HepG2 (cell line): ENCODE measurements around the gene VPS4A. TPM values are rescaled to one million over a fixed set of nuclear protein-coding genes. Genes with fewer than 3 reads are reported as not detected.

Experiments used
- BORCS8-MEF2B ChIP-seq: sonication (generic); formaldehyde crosslinking; IDR thresholded peaks from 2 replicates; pipeline ENCODE4 v1.8.0; 2022; ENCODE audit warnings: mild to moderate bottlenecking, missing genetic modification reagents
- DR1 ChIP-seq: sonication (generic); formaldehyde crosslinking; IDR thresholded peaks from 2 replicates; pipeline ENCODE4 v1.8.0; 2021; ENCODE audit warnings: mild to moderate bottlenecking, missing genetic modification reagents, inconsistent platforms
- ERF ChIP-seq: IDR thresholded peaks from 2 replicates; pipeline ENCODE4 v1.6.1; 2018; ENCODE audit warnings: missing biosample characterization, missing genetic modification reagents
- FOXA1 ChIP-seq, 2 experiments: fragments of 450-650 bp in 1 of 2; sonication (generic) in 1 of 2; formaldehyde crosslinking in 1 of 2; IDR thresholded peaks; 2 replicates each; pipeline versions ENCODE4 v1.4.0 to v1.6.1; 2016 to 2020; ENCODE audit warnings: missing genetic modification reagents in 1 of 2
- FOXO4 ChIP-seq: sonication (generic); formaldehyde crosslinking; conservative IDR thresholded peaks from 2 replicates; pipeline ENCODE4 v1.8.1; 2023; ENCODE audit warnings: missing genetic modification reagents
- KMT2A ChIP-seq: sonication (generic); formaldehyde crosslinking; IDR thresholded peaks from 2 replicates; pipeline ENCODE4 v1.4.0; 2020; ENCODE audit warnings: missing genetic modification reagents
- SP140L ChIP-seq: sonication (generic); formaldehyde crosslinking; IDR thresholded peaks from 2 replicates; pipeline ENCODE4 v1.4.0; 2020; ENCODE audit warnings: missing genetic modification reagents, borderline replicate concordance
- SRSF9 ChIP-seq: fragments of 200-400 bp; formaldehyde crosslinking; IDR thresholded peaks from 2 replicates; pipeline ENCODE4 v1.6.1; 2018; ENCODE audit warnings: borderline replicate concordance, mild to moderate bottlenecking, low read depth, low read length; ENCODE audit not compliant: insufficient read depth, poor library complexity, severe bottlenecking
- TEAD2 ChIP-seq: sonication (generic); formaldehyde crosslinking; IDR thresholded peaks from 2 replicates; pipeline ENCODE4 v1.9.0; 2021; ENCODE audit warnings: missing genetic modification reagents
- TSC22D2 ChIP-seq: sonication (generic); formaldehyde crosslinking; IDR thresholded peaks from 2 replicates; pipeline ENCODE4 v1.5.1; 2020; ENCODE audit warnings: missing genetic modification reagents, mild to moderate bottlenecking, borderline replicate concordance
- XRCC5 ChIP-seq: fragments of 200-400 bp; formaldehyde crosslinking; optimal IDR thresholded peaks from 2 replicates; pipeline ENCODE3; 2017; ENCODE audit warnings: mild to moderate bottlenecking, low read length
- ZBTB14 ChIP-seq: sonication (generic); formaldehyde crosslinking; IDR thresholded peaks from 2 replicates; pipeline ENCODE4 v1.4.0; 2020; ENCODE audit warnings: missing genetic modification reagents
- ZFP36L2 ChIP-seq: sonication (generic); formaldehyde crosslinking; IDR thresholded peaks from 2 replicates; pipeline ENCODE4 v1.4.0; 2020; ENCODE audit warnings: missing genetic modification reagents
- ZFY ChIP-seq: sonication (generic); formaldehyde crosslinking; IDR thresholded peaks from 2 replicates; pipeline ENCODE4 v1.4.0; 2020; ENCODE audit warnings: missing genetic modification reagents
- ZSCAN5A ChIP-seq: sonication (generic); formaldehyde crosslinking; IDR thresholded peaks from 2 replicates; pipeline ENCODE4 v1.8.0; 2022; ENCODE audit warnings: mild to moderate bottlenecking, missing genetic modification reagents, borderline replicate concordance
- polyA plus RNA-seq, 8 experiments: library from polyadenylated mRNA; depleted of rRNA in 3 of 8; stranded (reverse) in 7 of 8; unstranded in 1 of 8; fragments of >200 nt; fragmentation: Illumina TruSeq in 4 of 8; extraction: Trizol in 4 of 8; gene quantifications; 2 replicates each; pipeline versions ENCODE4 v1.2.1 to v1.2.3, GENCODE V29; 2011 to 2016; ENCODE audit warnings: low read depth in 4 of 8, missing spikeins in 1 of 8, mixed read lengths in 1 of 8; ENCODE audit not compliant: insufficient read depth in 1 of 8
- total RNA-seq, 5 experiments: library from RNA; depleted of rRNA; stranded (reverse); fragments of >200 nt; fragmentation: Illumina TruSeq; extraction: Trizol; gene quantifications; 2 replicates each; pipeline ENCODE4 v1.2.3, GENCODE V29; 2016; ENCODE audit warnings: low read depth in 1 of 5
- TF ChIP-seq, protein P1 (sequence below): IDR thresholded peaks from 2 replicates; pipeline ENCODE4 v1.6.1; 2012; ENCODE audit warnings: low read length, improper control_type of control experiment
- TF ChIP-seq, protein P2 (sequence below): sonication (generic); formaldehyde crosslinking; IDR thresholded peaks from 2 replicates; pipeline ENCODE4 v1.5.1; 2020; ENCODE audit warnings: mild to moderate bottlenecking, missing genetic modification reagents

VPS4A gene
- total and polyA plus RNA-seq, 2 of the 13 experiments (the other 11 are each of a cell fraction or from before 2014, with no cell fraction given): 13.2 to 27.9 TPM

DNA sequence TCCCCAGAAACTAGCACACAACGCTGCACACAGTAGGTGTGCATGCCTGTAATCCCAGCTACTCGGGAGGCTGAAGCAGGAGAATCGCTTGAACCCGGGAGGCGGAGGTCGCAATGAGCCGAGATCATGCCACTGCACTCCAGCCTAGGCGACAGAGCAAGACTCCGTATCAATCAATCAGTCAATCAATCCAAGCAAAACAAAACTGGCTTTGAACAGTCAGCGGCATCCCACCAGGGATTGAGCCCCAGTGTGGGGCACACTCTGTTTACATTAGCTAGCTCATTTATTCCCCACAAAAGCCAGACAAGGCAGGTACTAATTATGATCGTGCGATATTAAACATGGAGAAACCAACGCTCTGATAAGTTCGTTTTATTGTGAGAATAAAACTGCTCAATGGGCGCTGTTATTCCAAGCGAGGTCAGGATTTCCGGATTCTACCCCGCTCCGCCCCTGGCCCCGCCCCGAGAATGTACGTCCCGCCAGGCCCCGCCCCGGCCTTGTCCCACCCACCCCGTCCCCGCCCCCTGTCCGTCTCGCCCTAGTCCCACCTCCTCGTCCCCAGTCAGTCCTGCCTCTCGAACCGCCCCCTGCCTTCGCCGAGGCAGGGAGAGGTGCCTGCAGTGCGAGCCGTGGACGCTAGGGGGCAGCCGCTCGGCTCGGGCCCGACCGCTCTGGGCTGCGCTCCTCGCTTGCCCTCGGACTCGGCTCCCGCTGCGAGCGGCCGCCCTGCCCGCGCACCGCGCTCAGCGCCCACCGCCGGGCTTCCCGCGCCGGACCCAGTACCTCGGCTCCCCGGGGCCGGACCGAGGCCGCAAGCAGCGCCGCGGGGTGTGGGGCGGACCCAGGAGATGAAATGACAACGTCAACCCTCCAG lies at the start of gene VPS4A (continued):
- TF ChIP-seq FOXA1 (IDR thresholded peaks at IDR 0.05) (no peak), FOXA1 (CRISPR knock-in tag; IDR thresholded peaks at IDR 0.05) (peak; percentile 40), SP140L (CRISPR knock-in tag) (peak; percentile 53; the same call in 1 of the 2 replicates), ZSCAN5A (CRISPR knock-in tag) (no peak), ERF (CRISPR knock-in tag) (peak; percentile 62; the same call in 1 of the 2 replicates), TSC22D2 (CRISPR knock-in tag) (0 out of 2 replicates have a peak, but pooled peaks have one; percentile 11), ZFY (CRISPR knock-in tag) (peak; percentile 99), ZBTB14 (no peak), SRSF9 (no peak), BORCS8-MEF2B (CRISPR knock-in tag) (peak; percentile 78), FOXO4 (CRISPR knock-in tag) (0 out of 2 replicates have a peak, but pooled peaks have one; percentile 76), DR1 (CRISPR knock-in tag) (no peak; the same call in 1 of the 2 replicates), TEAD2 (no peak), ZFP36L2 (no peak), KMT2A (CRISPR knock-in tag) (peak; percentile 86), XRCC5 (peak; percentile 78)
- TF ChIP-seq, protein P1, sequence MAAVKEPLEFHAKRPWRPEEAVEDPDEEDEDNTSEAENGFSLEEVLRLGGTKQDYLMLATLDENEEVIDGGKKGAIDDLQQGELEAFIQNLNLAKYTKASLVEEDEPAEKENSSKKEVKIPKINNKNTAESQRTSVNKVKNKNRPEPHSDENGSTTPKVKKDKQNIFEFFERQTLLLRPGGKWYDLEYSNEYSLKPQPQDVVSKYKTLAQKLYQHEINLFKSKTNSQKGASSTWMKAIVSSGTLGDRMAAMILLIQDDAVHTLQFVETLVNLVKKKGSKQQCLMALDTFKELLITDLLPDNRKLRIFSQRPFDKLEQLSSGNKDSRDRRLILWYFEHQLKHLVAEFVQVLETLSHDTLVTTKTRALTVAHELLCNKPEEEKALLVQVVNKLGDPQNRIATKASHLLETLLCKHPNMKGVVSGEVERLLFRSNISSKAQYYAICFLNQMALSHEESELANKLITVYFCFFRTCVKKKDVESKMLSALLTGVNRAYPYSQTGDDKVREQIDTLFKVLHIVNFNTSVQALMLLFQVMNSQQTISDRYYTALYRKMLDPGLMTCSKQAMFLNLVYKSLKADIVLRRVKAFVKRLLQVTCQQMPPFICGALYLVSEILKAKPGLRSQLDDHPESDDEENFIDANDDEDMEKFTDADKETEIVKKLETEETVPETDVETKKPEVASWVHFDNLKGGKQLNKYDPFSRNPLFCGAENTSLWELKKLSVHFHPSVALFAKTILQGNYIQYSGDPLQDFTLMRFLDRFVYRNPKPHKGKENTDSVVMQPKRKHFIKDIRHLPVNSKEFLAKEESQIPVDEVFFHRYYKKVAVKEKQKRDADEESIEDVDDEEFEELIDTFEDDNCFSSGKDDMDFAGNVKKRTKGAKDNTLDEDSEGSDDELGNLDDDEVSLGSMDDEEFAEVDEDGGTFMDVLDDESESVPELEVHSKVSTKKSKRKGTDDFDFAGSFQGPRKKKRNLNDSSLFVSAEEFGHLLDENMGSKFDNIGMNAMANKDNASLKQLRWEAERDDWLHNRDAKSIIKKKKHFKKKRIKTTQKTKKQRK: no peak
- TF ChIP-seq, protein P2, sequence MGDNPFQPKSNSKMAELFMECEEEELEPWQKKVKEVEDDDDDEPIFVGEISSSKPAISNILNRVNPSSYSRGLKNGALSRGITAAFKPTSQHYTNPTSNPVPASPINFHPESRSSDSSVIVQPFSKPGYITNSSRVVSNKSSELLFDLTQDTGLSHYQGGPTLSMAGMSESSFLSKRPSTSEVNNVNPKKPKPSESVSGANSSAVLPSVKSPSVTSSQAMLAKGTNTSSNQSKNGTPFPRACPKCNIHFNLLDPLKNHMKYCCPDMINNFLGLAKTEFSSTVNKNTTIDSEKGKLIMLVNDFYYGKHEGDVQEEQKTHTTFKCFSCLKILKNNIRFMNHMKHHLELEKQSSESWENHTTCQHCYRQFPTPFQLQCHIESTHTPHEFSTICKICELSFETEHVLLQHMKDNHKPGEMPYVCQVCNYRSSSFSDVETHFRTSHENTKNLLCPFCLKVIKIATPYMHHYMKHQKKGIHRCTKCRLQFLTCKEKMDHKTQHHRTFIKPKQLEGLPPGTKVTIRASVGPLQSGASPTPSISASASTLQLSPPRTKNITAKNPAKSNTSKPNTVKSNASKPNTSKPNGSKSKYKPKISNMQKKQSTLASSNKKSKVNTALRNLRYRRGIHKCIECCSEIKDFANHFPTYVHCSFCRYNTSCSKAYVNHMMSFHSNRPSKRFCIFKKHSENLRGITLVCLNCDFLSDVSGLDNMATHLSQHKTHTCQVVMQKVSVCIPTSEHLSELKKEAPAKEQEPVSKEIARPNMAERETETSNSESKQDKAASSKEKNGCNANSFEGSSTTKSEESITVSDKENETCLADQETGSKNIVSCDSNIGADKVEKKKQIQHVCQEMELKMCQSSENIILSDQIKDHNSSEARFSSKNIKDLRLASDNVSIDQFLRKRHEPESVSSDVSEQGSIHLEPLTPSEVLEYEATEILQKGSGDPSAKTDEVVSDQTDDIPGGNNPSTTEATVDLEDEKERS (CRISPR knock-in tag): peak; percentile 44; the same call in 1 of the 2 replicates
